OCI-LY7 (cell line): Measurements from ENCODE around the gene CFAP61. TPM values are rescaled to one million over a fixed set of nuclear protein-coding genes. Genes with fewer than 3 reads are reported as not detected.

ENCODE experiments used
- BruUV-seq: library from RNA; stranded (reverse); fragments of 400-500 nt; replicated peaks from 2 replicates; lab custom pipeline; 2021; lab: Mats Ljungman, UMichigan
- CTCF ChIA-PET: fragments of 300-600 bp; sonication (Branson Sonifier 250); formaldehyde crosslinking; loops from one replicate; lab custom pipeline; 2022; ENCODE audit warnings: antibody characterized with exemption; ENCODE audit not compliant: unreplicated experiment; lab: Charles Lee
- POLR2A ChIA-PET: fragments of 300-600 bp; sonication (Branson Sonifier 250); formaldehyde crosslinking; loops from one replicate; lab custom pipeline; 2022; ENCODE audit warnings: antibody characterized with exemption; lab: Charles Lee
- DNase-seq: peaks from one replicate; pipeline ENCODE4 v3.0.0-alpha.2; 2015; ENCODE audit warnings: low spot score
- H2AFZ ChIP-seq: fragments of 200-600 bp; sonication (generic), shearing (Covaris generic); 2 replicates; pipeline ENCODE4 v1.6.1; 2014; ENCODE audit warnings: mild to moderate bottlenecking, antibody characterized with exemption, low read length, moderate library complexity
- H3K27ac ChIP-seq: fragments of 200-600 bp; sonication (generic); 2 replicates; pipeline ENCODE4 v1.5.1; 2014; ENCODE audit warnings: mixed run types, low read depth, mild to moderate bottlenecking, moderate library complexity, low read length, inconsistent platforms; ENCODE audit not compliant: poor library complexity, severe bottlenecking
- H3K36me3 ChIP-seq: fragments of 200-600 bp; sonication (generic); 2 replicates; pipeline ENCODE4 v1.6.1; 2014; ENCODE audit warnings: mild to moderate bottlenecking, antibody characterized with exemption, low read length, moderate library complexity, mixed read lengths; ENCODE audit not compliant: insufficient read depth
- H3K4me1 ChIP-seq: fragments of 200-600 bp; sonication (generic); 2 replicates; pipeline ENCODE4 v1.5.1; 2014; ENCODE audit warnings: mild to moderate bottlenecking, low read length; ENCODE audit not compliant: insufficient read depth, poor library complexity, severe bottlenecking
- H3K4me2 ChIP-seq: fragments of 200-600 bp; sonication (generic); 2 replicates; pipeline ENCODE4 v1.6.1; 2014; ENCODE audit warnings: mild to moderate bottlenecking, low read length
- H3K4me3 ChIP-seq: fragments of 200-600 bp; sonication (generic); 2 replicates; pipeline ENCODE4 v1.5.1; 2014; ENCODE audit warnings: mild to moderate bottlenecking, low read depth, low read length; ENCODE audit not compliant: poor library complexity, severe bottlenecking
- H3K79me2 ChIP-seq: fragments of 200-600 bp; sonication (generic); 2 replicates; pipeline ENCODE4 v1.6.1; 2016; ENCODE audit warnings: low read depth, mild to moderate bottlenecking, low read length, moderate library complexity, mixed read lengths; ENCODE audit not compliant: insufficient read depth
- H3K9me2 ChIP-seq: fragments of 200-600 bp; sonication (generic); 2 replicates; pipeline ENCODE4 v1.6.1; 2016; ENCODE audit warnings: mild to moderate bottlenecking, low read length, mixed read lengths; ENCODE audit not compliant: insufficient read depth
- H3K9me3 ChIP-seq: fragments of 200-600 bp; sonication (generic); 2 replicates; pipeline ENCODE4 v1.6.1; 2014; ENCODE audit warnings: mild to moderate bottlenecking, mixed run types, low read length, mixed read lengths
- H4K20me1 ChIP-seq: fragments of 200-600 bp; sonication (generic); 2 replicates; pipeline ENCODE4 v1.6.1; 2014; ENCODE audit warnings: mild to moderate bottlenecking, antibody characterized with exemption, low read length, moderate library complexity, mixed read lengths; ENCODE audit not compliant: insufficient read depth
- EZH2phosphoT487 ChIP-seq: fragments of 200-600 bp; sonication (generic); IDR thresholded peaks from 2 replicates; pipeline ENCODE4 v1.6.1; 2018; ENCODE audit warnings: low read depth, borderline replicate concordance, mild to moderate bottlenecking, mixed run types, antibody characterized with exemption, low read length, moderate library complexity, mixed read lengths
- intact Hi-C: fragments of 100-400 bp; cut with micrococcal nuclease; formaldehyde crosslinking; loops from one replicate; pipeline ENCODE4 v1.10.0; 2022; ENCODE audit not compliant: unreplicated experiment
- total RNA-seq, 2 experiments: library from RNA; depleted of rRNA in 1 of 2; stranded (reverse); fragments of >200 nt in 1 of 2; shearing (Covaris generic) in 1 of 2; gene quantifications; 2 replicates each; pipeline ENCODE4 v1.2.3, GENCODE V29; 2014 to 2022
- TF ChIP-seq, protein P1 (sequence below): fragments of 200-600 bp; sonication (generic); conservative IDR thresholded peaks from 2 replicates; pipeline ENCODE4 v1.5.1; 2014; ENCODE audit warnings: mild to moderate bottlenecking, antibody characterized with exemption, low read length, moderate library complexity, mixed read lengths

CFAP61 gene
- total RNA-seq, 2 experiments from 2014 or later = 0.06 TPM; not detected in 1

DNA sequence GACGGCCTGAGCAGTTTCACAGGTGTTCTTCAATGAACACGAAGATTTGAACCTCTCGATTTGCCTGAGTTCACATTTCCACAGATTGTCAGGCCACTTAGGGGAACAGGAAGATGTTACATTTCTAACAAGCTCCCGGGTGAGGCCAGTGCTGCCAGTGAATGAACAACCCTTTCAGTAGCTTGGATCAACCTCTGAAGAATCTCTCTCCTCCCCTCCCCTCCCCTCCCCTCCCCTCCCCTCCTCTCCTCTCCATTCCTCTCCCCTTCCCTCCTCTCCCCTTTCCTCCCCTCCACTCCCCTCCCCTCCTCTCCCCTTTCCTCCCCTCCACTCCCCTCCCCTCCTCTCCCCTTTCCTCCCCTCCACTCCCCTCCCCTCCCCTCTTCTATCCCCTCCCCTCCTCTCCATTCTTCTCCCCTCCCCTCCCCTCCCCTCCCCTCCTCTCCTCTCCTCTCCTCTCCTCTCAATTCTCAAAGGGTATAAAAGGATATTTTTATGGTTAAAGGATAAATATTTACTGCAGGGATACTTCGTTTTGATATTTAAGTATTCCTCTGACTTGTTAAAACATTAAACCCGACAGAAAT, 201.5 kb downstream of the CFAP61 start:
- intact Hi-C loops = no loop called here
- TF ChIP-seq EZH2phosphoT487 = no peak
- TF ChIP-seq, protein P1, sequence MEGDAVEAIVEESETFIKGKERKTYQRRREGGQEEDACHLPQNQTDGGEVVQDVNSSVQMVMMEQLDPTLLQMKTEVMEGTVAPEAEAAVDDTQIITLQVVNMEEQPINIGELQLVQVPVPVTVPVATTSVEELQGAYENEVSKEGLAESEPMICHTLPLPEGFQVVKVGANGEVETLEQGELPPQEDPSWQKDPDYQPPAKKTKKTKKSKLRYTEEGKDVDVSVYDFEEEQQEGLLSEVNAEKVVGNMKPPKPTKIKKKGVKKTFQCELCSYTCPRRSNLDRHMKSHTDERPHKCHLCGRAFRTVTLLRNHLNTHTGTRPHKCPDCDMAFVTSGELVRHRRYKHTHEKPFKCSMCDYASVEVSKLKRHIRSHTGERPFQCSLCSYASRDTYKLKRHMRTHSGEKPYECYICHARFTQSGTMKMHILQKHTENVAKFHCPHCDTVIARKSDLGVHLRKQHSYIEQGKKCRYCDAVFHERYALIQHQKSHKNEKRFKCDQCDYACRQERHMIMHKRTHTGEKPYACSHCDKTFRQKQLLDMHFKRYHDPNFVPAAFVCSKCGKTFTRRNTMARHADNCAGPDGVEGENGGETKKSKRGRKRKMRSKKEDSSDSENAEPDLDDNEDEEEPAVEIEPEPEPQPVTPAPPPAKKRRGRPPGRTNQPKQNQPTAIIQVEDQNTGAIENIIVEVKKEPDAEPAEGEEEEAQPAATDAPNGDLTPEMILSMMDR = no peak
- DNase-seq = no peak
- no peak overlapping the region for H2AFZ ChIP-seq
- H3K9me3 ChIP-seq = no peaks in the 10 kb centered on the region
- no peak overlapping the region for H3K27ac ChIP-seq
- H4K20me1 ChIP-seq = no peaks in the 10 kb centered on the region
- H3K4me2 ChIP-seq = no peak overlapping the region
- CTCF ChIA-PET = no interaction called here
- no peaks in the 10 kb centered on the region for H3K79me2 ChIP-seq
- no peaks in the 10 kb centered on the region for H3K9me2 ChIP-seq
- POLR2A ChIA-PET = no interaction called here
- H3K36me3 ChIP-seq = no peaks in the 10 kb centered on the region
- no peak overlapping the region for H3K4me3 ChIP-seq
- no TSS peak for BruUV-seq
- no peaks in the 10 kb centered on the region for H3K4me1 ChIP-seq

DNA sequence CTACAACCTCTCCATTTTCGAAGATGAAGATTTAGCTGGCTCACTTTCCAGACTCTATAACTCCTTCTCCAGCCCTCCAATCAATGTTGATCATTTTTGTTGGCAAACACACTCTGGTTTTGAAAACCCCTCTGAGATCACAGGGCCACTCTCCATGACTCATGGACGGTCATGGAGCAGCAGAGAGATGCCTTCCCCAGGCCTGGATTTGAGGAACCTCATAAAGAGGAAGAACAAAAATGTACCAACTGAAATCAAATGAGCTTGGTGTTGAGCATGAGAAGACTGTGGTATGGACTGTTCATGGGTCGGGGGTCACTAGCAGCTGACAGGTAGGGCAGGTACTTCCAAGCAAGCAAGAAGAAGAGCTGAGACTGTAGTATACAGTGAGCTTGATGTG, 202.8 kb downstream of the CFAP61 start:
- no peak for DNase-seq
- no peaks in the 10 kb centered on the region for H4K20me1 ChIP-seq
- no peaks in the 10 kb centered on the region for H3K9me3 ChIP-seq
- H3K4me1 ChIP-seq = no peaks in the 10 kb centered on the region
- ChIA-PET CTCF (no interaction called here), POLR2A (no interaction called here)
- H3K79me2 ChIP-seq = no peaks in the 10 kb centered on the region
- intact Hi-C loops = no loop called here
- no peaks in the 10 kb centered on the region for H3K9me2 ChIP-seq
- no peak overlapping the region for H3K27ac ChIP-seq
- no TSS peak for BruUV-seq
- TF ChIP-seq EZH2phosphoT487 = no peak
- TF ChIP-seq, protein P1 = no peak
- H3K4me2 ChIP-seq = no peak overlapping the region
- H3K4me3 ChIP-seq = no peak overlapping the region
- H2AFZ ChIP-seq = no peak overlapping the region
- no peaks in the 10 kb centered on the region for H3K36me3 ChIP-seq

DNA sequence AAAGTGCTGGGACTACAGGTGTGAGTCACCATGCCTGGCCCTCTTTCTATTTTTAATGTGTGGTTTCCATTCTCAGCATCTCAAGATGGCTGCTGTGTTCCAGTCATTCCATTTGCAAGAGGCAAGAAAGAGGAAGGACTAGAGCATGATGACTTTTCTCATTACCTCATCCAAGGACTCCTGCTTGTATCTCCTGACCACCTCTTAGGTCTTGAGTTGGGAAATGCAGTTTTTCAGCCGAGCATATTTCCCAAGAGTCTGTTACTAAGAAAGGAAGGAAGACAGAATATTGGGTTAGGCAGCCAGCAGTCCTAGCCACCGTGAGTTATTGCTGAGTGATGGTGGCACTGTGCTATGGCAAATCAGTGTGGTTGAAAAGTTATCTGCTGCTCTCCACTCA, 207.2 kb downstream of the CFAP61 start:
- H3K9me3 ChIP-seq = no peaks in the 10 kb centered on the region
- no peak for DNase-seq
- H3K9me2 ChIP-seq = no peaks in the 10 kb centered on the region
- H2AFZ ChIP-seq = no peak overlapping the region
- TF ChIP-seq EZH2phosphoT487 = no peak
- TF ChIP-seq, protein P1 = no peak
- no peaks in the 10 kb centered on the region for H4K20me1 ChIP-seq
- H3K79me2 ChIP-seq = no peaks in the 10 kb centered on the region
- no TSS peak for BruUV-seq
- POLR2A ChIA-PET = interaction anchor here (0.6 to 2.3 kb wide), 4 partner anchors 13 to 304 kb away, joined by 3 to 8 read pairs (median 6); no protein-coding TSS in a partner anchor
- CTCF ChIA-PET = no interaction called here
- H3K4me3 ChIP-seq = no peak overlapping the region
- intact Hi-C loops = no loop called here
- no peaks in the 10 kb centered on the region for H3K36me3 ChIP-seq
- no peak overlapping the region for H3K4me2 ChIP-seq
- H3K27ac ChIP-seq = no peak overlapping the region
- H3K4me1 ChIP-seq = no peaks in the 10 kb centered on the region
